VCaP (cell line): ENCODE data around the gene SMCO2.

ENCODE experiments used
- H3K27ac ChIP-seq: fragments of 450-650 bp; 2 replicates; pipeline ENCODE4 v1.5.1; 2017
- TF ChIP-seq, protein P1 (sequence below): fragments of 450-650 bp; conservative IDR thresholded peaks from 2 replicates; pipeline ENCODE4 v1.5.1; 2017; ENCODE audit warnings: mild to moderate bottlenecking, moderate library complexity

The SMCO2 gene

DNA sequence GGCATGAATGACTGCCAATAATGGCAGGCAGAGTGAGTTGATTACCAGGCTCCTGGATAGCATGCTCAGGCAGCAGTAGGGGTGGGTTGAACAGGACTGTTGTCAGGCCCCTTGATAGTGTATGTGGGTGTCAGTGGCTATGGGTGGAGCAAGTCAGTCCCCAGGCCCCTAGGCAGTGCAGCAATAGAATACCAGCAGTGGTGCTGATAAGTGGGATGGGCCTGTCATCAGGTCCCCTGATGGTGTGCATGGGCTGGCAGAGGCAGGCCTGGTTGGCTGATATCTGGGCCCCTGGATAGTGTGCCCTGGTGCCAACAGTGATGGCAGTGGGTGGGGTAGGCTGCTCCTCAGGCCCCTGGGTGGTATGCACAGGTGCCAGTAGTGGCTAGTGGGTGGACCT lies 32.4 kb downstream of the SMCO2 start:
- no peak overlapping the region for H3K27ac ChIP-seq
- TF ChIP-seq, protein P1, sequence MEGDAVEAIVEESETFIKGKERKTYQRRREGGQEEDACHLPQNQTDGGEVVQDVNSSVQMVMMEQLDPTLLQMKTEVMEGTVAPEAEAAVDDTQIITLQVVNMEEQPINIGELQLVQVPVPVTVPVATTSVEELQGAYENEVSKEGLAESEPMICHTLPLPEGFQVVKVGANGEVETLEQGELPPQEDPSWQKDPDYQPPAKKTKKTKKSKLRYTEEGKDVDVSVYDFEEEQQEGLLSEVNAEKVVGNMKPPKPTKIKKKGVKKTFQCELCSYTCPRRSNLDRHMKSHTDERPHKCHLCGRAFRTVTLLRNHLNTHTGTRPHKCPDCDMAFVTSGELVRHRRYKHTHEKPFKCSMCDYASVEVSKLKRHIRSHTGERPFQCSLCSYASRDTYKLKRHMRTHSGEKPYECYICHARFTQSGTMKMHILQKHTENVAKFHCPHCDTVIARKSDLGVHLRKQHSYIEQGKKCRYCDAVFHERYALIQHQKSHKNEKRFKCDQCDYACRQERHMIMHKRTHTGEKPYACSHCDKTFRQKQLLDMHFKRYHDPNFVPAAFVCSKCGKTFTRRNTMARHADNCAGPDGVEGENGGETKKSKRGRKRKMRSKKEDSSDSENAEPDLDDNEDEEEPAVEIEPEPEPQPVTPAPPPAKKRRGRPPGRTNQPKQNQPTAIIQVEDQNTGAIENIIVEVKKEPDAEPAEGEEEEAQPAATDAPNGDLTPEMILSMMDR, result no peak

DNA sequence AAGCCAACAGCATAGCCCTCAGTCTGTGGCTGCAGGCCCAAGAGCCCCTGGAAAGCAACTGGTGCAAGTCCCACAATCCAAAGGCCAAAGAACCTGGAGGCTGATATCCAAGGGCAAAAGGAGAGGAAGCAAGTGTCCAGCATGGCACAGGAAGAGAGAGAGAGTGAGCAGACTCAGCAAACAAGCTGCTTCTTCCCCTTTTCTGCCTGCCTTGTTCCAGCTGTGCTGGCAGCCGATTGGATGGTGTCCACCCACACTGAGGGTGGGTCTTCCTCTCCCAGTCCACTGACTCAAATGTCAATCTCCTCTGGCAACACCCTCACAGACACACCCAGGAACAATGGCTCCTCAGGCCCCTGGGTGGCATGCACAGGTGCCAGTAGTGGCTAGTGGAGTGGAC lies 33.5 kb downstream of the SMCO2 start:
- no peak overlapping the region for H3K27ac ChIP-seq
- TF ChIP-seq, protein P1, result no peak

DNA sequence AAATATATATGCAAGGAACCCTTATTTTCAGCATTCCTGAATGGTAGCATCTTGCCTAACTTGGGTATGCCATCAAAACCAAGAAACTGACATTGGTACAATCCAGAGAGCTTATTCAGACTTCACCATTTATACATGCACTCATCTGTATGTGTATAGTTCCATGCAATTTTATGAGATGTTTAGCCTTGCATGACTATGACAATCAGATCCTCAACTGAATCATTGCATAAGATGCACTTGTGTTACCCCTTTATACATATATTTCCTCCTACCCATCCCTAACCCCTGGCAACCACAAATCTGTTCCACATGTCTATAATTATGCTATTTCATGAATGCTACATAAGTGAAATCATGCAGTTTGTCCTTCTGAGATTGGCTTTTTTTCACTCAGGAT lies 40.4 kb downstream of the SMCO2 start:
- H3K27ac ChIP-seq, result no peak overlapping the region
- TF ChIP-seq, protein P1, result no peak

DNA sequence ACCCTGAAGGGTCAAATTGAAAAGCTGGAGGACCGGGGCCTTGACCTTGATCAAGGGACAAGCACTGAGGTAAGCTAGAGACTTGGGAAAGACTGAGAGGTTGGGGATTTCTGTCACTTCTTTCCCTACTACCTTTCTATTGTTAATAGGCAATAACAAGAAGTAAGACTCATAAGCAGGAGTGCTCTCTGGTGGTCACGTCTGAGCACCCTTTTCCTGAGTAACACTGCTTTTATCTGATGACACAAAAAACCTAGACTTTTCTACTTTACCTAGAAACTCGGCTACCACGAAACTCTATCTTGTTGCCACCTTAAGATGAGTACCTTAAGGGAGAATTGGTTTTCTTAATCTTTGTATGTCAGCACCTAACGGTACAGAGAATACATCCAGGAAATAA lies 41.9 kb downstream of the SMCO2 start:
- H3K27ac ChIP-seq, result no peak overlapping the region
- TF ChIP-seq, protein P1, result no peak

DNA sequence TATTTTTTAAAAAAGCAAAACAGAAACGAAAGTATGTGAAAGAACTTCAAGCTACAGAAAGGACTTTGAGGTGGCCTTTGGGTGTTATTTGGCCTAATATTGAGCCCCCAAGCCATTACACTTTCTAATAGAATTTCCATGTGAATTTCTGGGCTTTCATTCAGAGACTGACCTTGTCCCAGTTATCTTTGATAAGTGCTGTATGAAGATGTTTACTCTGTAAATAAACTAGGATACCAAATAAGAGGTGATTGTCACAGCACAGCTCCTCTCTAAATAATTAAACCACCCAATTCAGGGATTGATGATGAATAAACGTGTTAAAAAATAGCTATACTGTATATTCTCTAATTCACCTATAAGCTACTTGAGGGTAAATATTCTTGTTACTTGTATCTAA lies 44.7 kb downstream of the SMCO2 start:
- H3K27ac ChIP-seq, result no peak overlapping the region
- TF ChIP-seq, protein P1, result no peak

DNA sequence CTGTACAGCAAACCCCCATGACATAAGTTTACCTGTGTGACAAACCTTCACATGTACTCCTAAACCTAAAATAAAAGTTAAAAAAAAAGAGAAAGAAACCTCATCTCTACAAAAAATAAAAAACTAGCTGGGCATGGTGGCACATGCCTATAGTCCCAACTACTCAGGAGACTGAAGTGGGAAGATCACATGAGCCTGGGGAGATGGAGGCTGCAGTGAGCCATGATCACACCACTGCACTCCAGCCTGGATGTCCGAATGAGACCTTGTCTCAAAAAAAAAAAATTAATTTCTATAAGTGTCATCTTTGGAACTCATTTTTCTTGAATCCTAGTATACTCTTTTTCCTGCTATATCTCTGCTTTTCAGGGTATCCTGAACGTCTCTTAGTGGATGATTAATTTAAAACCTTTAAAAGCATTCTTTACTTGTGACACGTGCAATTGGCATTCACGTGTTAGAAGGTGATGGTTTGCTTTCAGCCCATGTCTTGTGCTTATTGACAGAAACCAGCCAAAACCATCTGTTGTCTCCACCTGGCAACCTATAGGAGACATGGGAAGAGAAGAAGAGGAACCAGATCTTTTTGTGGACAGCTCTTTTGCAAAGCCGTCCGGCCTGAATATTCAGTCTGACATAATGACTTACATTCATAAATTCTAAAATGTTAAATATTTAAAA lies 46.9 kb downstream of the SMCO2 start:
- H3K27ac ChIP-seq, result no peak overlapping the region
- TF ChIP-seq, protein P1, result no peak

DNA sequence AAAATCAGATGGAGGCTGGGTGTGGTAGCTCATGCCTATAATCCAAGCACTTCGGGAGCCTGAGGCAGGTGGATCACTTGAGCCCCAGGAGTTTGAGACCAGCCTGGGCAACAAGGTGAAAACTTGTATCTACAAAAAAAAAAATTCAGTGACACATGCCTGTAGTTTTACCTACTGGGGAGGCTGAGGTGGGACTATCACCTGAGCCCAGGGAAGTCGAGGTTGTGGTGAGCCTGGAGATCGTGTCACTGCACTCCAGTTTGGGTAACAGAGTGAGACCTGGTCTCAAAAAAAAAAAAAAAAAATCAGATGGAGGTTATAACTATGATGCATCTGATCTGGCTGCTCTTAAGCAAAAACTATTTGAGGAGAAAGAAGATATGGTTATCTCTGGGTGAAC lies 50.9 kb downstream of the SMCO2 start:
- TF ChIP-seq, protein P1, result no peak
- no peak overlapping the region for H3K27ac ChIP-seq
